ENCODE results near the gene PLK3. TPM values are rescaled to one million over a fixed set of nuclear protein-coding genes. Genes with fewer than 3 reads are reported as not detected.

Gene PLK3
- total and polyA plus RNA-seq, 9 of the 15 experiments (the other 6 are each of a cell fraction or from before 2014, with no cell fraction given) = 0.52 to 22.7 (median 11.0) TPM

DNA sequence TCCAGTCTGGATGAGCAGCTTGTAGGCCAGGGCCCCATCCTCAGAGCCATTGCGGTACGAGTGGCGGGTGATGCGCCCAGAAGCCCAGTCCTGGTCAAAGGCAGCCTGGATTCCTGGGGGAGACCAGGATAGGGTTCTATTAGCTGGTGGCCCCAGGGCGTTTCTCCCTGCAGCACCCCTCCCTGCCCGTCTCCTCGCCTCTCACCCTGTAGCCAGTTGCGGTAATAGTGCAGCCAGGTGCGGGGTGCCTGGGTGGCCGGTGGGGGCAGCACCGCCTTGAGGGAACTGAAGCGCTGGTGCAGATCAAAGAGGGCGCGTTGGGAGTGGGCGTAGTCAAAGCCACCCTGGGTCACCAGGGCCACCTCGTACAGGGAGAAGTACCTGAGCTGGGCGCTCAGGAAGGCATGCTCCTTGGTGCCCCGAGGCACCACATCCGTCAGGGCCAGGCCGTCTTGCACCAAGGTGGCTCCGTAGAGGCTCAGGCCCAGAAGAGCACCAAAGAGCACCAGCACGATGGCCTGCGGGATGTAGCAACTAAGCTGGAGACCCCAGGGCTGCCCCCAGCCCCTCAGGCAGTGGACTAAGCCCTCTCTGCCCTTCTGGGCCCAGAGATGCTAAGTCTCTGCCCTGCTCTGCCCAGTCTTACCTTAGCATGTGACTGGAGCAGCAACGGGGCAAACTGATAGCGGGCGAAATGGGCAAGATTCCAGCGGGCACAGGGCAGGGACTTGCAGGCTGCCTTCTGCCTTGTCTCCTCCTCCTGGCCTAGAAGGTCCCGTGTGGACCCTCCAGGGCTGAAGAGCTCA, 27.2 kb downstream of the PLK3 start:
- DNase-seq (ENCODE audit: extremely low read depth in 1 of 4, low spot score in 3 of 4) (peak in 3 of 4 experiments; percentile 38 to 55 (median 48)), FAIRE-seq (no peak), ATAC-seq (peak; percentile 36)
- 76% methylated on average over 28 of the region's 28 CpGs for WGBS (ENCODE audit: insufficient coverage, low coverage, missing lambda C conversion rate)
- CTCF ChIA-PET (ENCODE audit: low intra/inter-chr PET ratio) = no interaction called here
- TF ChIP-seq SMC3 (conservative IDR thresholded peaks at IDR 0.05; ENCODE audit: insufficient read depth, low read depth, low read length) (0 out of 2 replicates have a peak, but pooled peaks have one; percentile 24), EGR1 (conservative IDR thresholded peaks at IDR 0.05) (peak; percentile 38; the same call in 1 of the 2 replicates), TAF15 (IDR thresholded peaks at IDR 0.05; ENCODE audit: low read depth, low read length) (no peak), MAFF (IDR thresholded peaks at IDR 0.05; ENCODE audit: low read length) (no peak), TCF7 (IDR thresholded peaks at IDR 0.05; ENCODE audit: borderline replicate concordance) (peak; percentile 90; the same call in 1 of the 2 replicates)
- TF ChIP-seq, protein P1, sequence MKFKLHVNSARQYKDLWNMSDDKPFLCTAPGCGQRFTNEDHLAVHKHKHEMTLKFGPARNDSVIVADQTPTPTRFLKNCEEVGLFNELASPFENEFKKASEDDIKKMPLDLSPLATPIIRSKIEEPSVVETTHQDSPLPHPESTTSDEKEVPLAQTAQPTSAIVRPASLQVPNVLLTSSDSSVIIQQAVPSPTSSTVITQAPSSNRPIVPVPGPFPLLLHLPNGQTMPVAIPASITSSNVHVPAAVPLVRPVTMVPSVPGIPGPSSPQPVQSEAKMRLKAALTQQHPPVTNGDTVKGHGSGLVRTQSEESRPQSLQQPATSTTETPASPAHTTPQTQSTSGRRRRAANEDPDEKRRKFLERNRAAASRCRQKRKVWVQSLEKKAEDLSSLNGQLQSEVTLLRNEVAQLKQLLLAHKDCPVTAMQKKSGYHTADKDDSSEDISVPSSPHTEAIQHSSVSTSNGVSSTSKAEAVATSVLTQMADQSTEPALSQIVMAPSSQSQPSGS (CRISPR knock-in tag; IDR thresholded peaks at IDR 0.05) = no peak
- TF ChIP-seq, protein P2, sequence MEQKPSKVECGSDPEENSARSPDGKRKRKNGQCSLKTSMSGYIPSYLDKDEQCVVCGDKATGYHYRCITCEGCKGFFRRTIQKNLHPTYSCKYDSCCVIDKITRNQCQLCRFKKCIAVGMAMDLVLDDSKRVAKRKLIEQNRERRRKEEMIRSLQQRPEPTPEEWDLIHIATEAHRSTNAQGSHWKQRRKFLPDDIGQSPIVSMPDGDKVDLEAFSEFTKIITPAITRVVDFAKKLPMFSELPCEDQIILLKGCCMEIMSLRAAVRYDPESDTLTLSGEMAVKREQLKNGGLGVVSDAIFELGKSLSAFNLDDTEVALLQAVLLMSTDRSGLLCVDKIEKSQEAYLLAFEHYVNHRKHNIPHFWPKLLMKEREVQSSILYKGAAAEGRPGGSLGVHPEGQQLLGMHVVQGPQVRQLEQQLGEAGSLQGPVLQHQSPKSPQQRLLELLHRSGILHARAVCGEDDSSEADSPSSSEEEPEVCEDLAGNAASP (IDR thresholded peaks at IDR 0.05) = no peak
- TF ChIP-seq, protein P3, sequence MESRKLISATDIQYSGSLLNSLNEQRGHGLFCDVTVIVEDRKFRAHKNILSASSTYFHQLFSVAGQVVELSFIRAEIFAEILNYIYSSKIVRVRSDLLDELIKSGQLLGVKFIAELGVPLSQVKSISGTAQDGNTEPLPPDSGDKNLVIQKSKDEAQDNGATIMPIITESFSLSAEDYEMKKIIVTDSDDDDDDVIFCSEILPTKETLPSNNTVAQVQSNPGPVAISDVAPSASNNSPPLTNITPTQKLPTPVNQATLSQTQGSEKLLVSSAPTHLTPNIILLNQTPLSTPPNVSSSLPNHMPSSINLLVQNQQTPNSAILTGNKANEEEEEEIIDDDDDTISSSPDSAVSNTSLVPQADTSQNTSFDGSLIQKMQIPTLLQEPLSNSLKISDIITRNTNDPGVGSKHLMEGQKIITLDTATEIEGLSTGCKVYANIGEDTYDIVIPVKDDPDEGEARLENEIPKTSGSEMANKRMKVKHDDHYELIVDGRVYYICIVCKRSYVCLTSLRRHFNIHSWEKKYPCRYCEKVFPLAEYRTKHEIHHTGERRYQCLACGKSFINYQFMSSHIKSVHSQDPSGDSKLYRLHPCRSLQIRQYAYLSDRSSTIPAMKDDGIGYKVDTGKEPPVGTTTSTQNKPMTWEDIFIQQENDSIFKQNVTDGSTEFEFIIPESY (CRISPR knock-in tag; IDR thresholded peaks at IDR 0.05) = peak; percentile 98
- TF ChIP-seq, protein P4, sequence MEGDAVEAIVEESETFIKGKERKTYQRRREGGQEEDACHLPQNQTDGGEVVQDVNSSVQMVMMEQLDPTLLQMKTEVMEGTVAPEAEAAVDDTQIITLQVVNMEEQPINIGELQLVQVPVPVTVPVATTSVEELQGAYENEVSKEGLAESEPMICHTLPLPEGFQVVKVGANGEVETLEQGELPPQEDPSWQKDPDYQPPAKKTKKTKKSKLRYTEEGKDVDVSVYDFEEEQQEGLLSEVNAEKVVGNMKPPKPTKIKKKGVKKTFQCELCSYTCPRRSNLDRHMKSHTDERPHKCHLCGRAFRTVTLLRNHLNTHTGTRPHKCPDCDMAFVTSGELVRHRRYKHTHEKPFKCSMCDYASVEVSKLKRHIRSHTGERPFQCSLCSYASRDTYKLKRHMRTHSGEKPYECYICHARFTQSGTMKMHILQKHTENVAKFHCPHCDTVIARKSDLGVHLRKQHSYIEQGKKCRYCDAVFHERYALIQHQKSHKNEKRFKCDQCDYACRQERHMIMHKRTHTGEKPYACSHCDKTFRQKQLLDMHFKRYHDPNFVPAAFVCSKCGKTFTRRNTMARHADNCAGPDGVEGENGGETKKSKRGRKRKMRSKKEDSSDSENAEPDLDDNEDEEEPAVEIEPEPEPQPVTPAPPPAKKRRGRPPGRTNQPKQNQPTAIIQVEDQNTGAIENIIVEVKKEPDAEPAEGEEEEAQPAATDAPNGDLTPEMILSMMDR (IDR thresholded peaks at IDR 0.05 in 2 of 3, conservative IDR thresholded peaks at IDR 0.05 in 1 of 3; ENCODE audit: insufficient read depth in 2 of 3, low read depth in 1 of 3, low read length in 3 of 3) = peak; percentile 39 to 60 (median 44); a peak in 4 of 6 replicates
- Histone ChIP-seq H3K4me2 (ENCODE audit: insufficient read depth, low read length) (no peak overlapping the region), H3K79me2 (ENCODE audit: control insufficient read depth, insufficient read depth, low read length) (no peaks in the 10 kb centered on the region), H3K9ac (ENCODE audit: insufficient read depth in 1 of 2, low read depth in 2 of 2, low read length in 2 of 2) (peak overlapping the region in 1 of 2 experiments; percentile 85; a peak in 2 of 4 replicates), H3K4me1 (replicated peaks in 1 of 2; ENCODE audit: control insufficient read depth in 2 of 2, insufficient read depth in 2 of 2, low read length in 2 of 2) (peaks cover 29 to 67% of the 10 kb centered on the region in 2 experiments), H3K27me3 (ENCODE audit: control insufficient read depth in 2 of 2, insufficient read depth in 2 of 2, low read length in 2 of 2) (no peaks in the 10 kb centered on the region), H3K36me3 (ENCODE audit: control insufficient read depth, insufficient read depth, low read length) (no peaks in the 10 kb centered on the region), H3K9me3 (replicated peaks; ENCODE audit: control insufficient read depth, insufficient read depth, low read depth, low read length) (no peaks in the 10 kb centered on the region), H4K20me1 (replicated peaks; ENCODE audit: control insufficient read depth, insufficient read depth, low read length) (no peaks in the 10 kb centered on the region), H2AFZ (ENCODE audit: low read depth, low read length) (peak overlapping the region; percentile 88), H3K27ac (ENCODE audit: extremely low read depth, low read depth, low read length) (no peak overlapping the region), H3K9me1 (ENCODE audit: control insufficient read depth, insufficient read depth, low read length) (no peaks in the 10 kb centered on the region), H3K4me3 (no peak overlapping the region)
- in situ Hi-C loops (cut with MboI) = no loop called here
- BruUV-seq (replicated peaks) = no TSS peak
- intact Hi-C loops (cut with micrococcal nuclease) = no loop called here
- POLR2A ChIA-PET = interaction anchor here (0.6 to 11.1 kb wide), 12 partner anchors 7 to 513 kb away, joined by 3 to 217 read pairs (median 4); partner anchors contain the start of genes MUTYH, PTCH2 and TOE1
